A673 (cell line): ENCODE results near the gene ADAM12. TPM values are rescaled to one million over a fixed set of nuclear protein-coding genes. Genes with fewer than 3 reads are reported as not detected.

Source experiments
- BruUV-seq: library from RNA; stranded (reverse); fragments of 400-500 nt; replicated peaks from 2 replicates; lab custom pipeline; 2021; lab: Mats Ljungman, UMichigan
- CTCF ChIA-PET: fragments of 300-600 bp; sonication (Branson Sonifier 250); formaldehyde crosslinking; loops from one replicate; lab custom pipeline; 2022; ENCODE audit warnings: antibody characterized with exemption; lab: Charles Lee
- POLR2A ChIA-PET: fragments of 300-600 bp; sonication (Branson Sonifier 250); formaldehyde crosslinking; loops from one replicate; lab custom pipeline; 2022; ENCODE audit warnings: antibody characterized with exemption; ENCODE audit not compliant: low non-redundant PET; lab: Charles Lee
- DNase-seq: peaks from one replicate; pipeline ENCODE4 v3.0.0-alpha.2; 2015; ENCODE audit warnings: low spot score
- H3K27ac ChIP-seq: fragments of 200-600 bp; sonication (generic); 2 replicates; pipeline ENCODE4 v1.5.1; 2016; ENCODE audit warnings: mixed run types, low read depth, mild to moderate bottlenecking, mixed read lengths, antibody characterized with exemption, low read length; ENCODE audit not compliant: poor library complexity, severe bottlenecking
- H3K27me3 ChIP-seq: fragments of 200-600 bp; sonication (generic); replicated peaks from 2 replicates; pipeline ENCODE4 v1.6.1; 2017; ENCODE audit warnings: mixed run types, low read depth, mild to moderate bottlenecking, mixed read lengths, antibody characterized with exemption, low read length; ENCODE audit not compliant: insufficient read depth, poor library complexity
- H3K36me3 ChIP-seq: fragments of 200-600 bp; sonication (generic); 2 replicates; pipeline ENCODE4 v1.6.1; 2016; ENCODE audit warnings: mixed run types, mild to moderate bottlenecking, mixed read lengths, antibody characterized with exemption, low read length; ENCODE audit not compliant: insufficient read depth, poor library complexity, severe bottlenecking
- H3K4me1 ChIP-seq: fragments of 200-600 bp; sonication (generic); 2 replicates; pipeline ENCODE4 v1.6.1; 2017; ENCODE audit warnings: mixed run types, mild to moderate bottlenecking, mixed read lengths, antibody characterized with exemption, low read length; ENCODE audit not compliant: insufficient read depth, poor library complexity, severe bottlenecking
- H3K4me3 ChIP-seq: fragments of 200-600 bp; sonication (generic); 2 replicates; pipeline ENCODE4 v1.5.1; 2016; ENCODE audit warnings: low read depth, mixed run types, mild to moderate bottlenecking, mixed read lengths, low read length; ENCODE audit not compliant: poor library complexity, severe bottlenecking
- H3K9me3 ChIP-seq: fragments of 200-600 bp; sonication (generic); 2 replicates; pipeline ENCODE4 v1.6.1; 2016; ENCODE audit warnings: mixed run types, low read depth, mild to moderate bottlenecking, mixed read lengths, antibody characterized with exemption, low read length; ENCODE audit not compliant: poor library complexity, severe bottlenecking
- EZH2 ChIP-seq: fragments of 200-600 bp; sonication (generic); IDR thresholded peaks from 2 replicates; pipeline ENCODE4 v1.6.1; 2017; ENCODE audit warnings: borderline replicate concordance, low read depth, mild to moderate bottlenecking, mixed read lengths, antibody characterized with exemption, low read length; ENCODE audit not compliant: poor library complexity, severe bottlenecking
- intact Hi-C: fragments of 100-400 bp; cut with micrococcal nuclease; formaldehyde crosslinking; loops from one replicate; pipeline ENCODE4 v1.10.0; 2022; ENCODE audit not compliant: unreplicated experiment
- total RNA-seq: library from RNA; stranded (reverse); gene quantifications from 2 replicates; pipeline ENCODE4 v1.2.3, GENCODE V29; 2021
- TF ChIP-seq, protein P1 (sequence below): fragments of 300-800, 200-600 bp; sonication (generic); conservative IDR thresholded peaks from 2 replicates; pipeline ENCODE4 v1.5.1; 2017; ENCODE audit warnings: low read depth, mild to moderate bottlenecking, antibody characterized with exemption, low read length, moderate library complexity, mixed read lengths

The ADAM12 gene
- total RNA-seq, 1 experiment from 2014 or later, result 0.17 TPM

DNA sequence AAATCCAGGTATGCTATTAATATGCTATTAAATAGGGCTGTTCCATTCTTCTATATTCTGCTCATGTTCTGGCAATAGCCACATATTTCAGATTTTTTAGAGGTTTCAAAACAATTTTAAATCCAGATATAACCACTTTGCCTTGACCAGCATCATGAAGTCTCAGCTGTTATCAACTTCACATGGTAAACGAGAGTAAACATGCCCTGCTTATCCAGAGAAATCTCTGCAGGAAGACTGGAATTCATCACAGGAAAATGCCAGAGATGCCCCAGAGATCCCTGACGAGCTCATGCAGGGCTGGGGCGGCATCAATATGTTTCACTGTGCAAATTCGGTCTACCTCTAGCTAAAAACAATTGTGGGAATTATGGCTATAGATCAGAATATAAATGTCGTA, 365.4 kb downstream of the ADAM12 start:
- Histone ChIP-seq H3K9me3 (no peaks in the 10 kb centered on the region), H3K4me1 (no peaks in the 10 kb centered on the region), H3K27me3 (no peaks in the 10 kb centered on the region), H3K36me3 (no peaks in the 10 kb centered on the region), H3K27ac (no peak overlapping the region), H3K4me3 (no peak overlapping the region)
- POLR2A ChIA-PET, result no interaction called here
- CTCF ChIA-PET, result no interaction called here
- no peak for DNase-seq
- intact Hi-C loops, result no loop called here
- BruUV-seq, result no TSS peak
- TF ChIP-seq, protein P1, sequence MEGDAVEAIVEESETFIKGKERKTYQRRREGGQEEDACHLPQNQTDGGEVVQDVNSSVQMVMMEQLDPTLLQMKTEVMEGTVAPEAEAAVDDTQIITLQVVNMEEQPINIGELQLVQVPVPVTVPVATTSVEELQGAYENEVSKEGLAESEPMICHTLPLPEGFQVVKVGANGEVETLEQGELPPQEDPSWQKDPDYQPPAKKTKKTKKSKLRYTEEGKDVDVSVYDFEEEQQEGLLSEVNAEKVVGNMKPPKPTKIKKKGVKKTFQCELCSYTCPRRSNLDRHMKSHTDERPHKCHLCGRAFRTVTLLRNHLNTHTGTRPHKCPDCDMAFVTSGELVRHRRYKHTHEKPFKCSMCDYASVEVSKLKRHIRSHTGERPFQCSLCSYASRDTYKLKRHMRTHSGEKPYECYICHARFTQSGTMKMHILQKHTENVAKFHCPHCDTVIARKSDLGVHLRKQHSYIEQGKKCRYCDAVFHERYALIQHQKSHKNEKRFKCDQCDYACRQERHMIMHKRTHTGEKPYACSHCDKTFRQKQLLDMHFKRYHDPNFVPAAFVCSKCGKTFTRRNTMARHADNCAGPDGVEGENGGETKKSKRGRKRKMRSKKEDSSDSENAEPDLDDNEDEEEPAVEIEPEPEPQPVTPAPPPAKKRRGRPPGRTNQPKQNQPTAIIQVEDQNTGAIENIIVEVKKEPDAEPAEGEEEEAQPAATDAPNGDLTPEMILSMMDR, result no peak

DNA sequence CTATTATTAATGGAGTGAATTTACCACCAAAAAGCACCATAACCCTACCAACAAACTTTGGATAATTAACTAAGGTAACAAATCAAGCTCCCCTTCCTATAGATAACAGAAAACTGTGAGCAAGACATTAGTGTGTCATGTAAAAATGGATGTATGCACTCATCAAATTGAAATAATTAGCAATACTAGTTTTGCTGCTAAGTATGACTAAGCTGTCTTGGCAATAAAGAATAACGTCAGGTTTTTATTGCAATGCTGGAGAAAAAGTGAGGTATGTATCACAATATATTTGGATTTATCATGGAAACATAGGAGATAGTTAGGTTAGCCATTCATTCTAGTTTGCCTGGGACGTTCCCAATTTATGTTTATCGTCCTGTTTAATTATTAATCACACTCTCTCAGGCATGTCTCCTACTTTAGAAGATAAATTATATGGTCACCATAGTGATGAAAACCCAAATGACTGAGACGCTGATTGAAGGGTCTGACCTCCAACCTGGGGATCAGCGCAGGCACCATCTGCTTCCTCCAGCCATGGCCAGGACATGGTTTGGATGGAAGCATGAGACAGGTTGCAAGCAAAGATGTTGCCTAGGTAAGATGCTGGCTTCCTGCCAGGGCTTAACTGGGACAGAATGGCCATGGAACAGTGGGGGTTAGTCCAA, 366.3 kb downstream of the ADAM12 start:
- intact Hi-C loops, result no loop called here

DNA sequence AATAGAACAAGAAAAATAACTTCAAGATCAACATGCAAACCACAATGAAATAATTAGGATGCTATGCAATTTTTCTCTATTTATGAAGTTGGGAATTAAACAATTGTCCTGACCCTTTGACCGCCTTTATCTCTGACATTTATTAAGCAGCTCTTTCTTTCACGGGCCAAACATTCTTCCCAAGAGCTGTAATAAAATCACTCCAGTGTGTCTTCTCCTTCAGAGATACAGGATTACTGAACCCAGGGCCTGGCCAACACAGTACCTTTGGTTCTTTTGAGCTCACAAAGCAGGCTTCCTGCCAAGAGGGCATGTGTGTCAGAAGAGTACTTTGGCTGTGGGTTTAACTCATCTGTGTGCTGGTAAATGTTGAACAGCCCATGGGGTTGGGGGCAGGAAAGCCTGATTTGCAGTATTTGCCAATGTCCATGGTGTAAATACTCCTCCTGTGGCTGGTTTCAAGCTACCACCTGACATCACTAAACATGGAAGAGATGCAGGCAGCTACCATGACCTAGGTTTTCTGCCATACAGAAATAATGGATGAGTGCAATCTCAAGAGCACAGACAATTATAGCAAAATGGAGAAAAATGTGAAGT, 370.2 kb downstream of the ADAM12 start:
- CTCF ChIA-PET, result no interaction called here
- intact Hi-C loops, result no loop called here
- no peak overlapping the region for H3K4me3 ChIP-seq

More for the DNA sequence above, 366.3 kb downstream of the ADAM12 start:
- TF ChIP-seq EZH2, result no peak
- TF ChIP-seq, protein P1, result no peak
- Histone ChIP-seq H3K27ac (no peak overlapping the region), H3K4me3 (no peak overlapping the region), H3K36me3 (no peaks in the 10 kb centered on the region), H3K9me3 (no peaks in the 10 kb centered on the region), H3K4me1 (no peaks in the 10 kb centered on the region), H3K27me3 (no peaks in the 10 kb centered on the region)
- DNase-seq, result no peak
- ChIA-PET CTCF (no interaction called here), POLR2A (interaction anchor here (0.6 kb wide), 1 partner anchor 891 kb away, joined by 7 read pairs; no protein-coding TSS in a partner anchor)
- BruUV-seq, result no TSS peak

More for the DNA sequence above, 370.2 kb downstream of the ADAM12 start:
- Histone ChIP-seq H3K9me3 (no peaks in the 10 kb centered on the region), H3K27me3 (no peaks in the 10 kb centered on the region), H3K27ac (no peak overlapping the region), H3K4me1 (no peaks in the 10 kb centered on the region), H3K36me3 (no peaks in the 10 kb centered on the region)
- TF ChIP-seq, protein P1, result no peak
- no peak for TF ChIP-seq EZH2
- POLR2A ChIA-PET, result no interaction called here
- no peak for DNase-seq
- BruUV-seq, result no TSS peak
